ENCODE data around the gene DPH1.

GRCh38 chr17:2024572-2025219, 5.3 kb upstream of the DPH1 start:
- no peak for TF ChIP-seq CTCF (IDR thresholded peaks at IDR 0.05)
- TF ChIP-seq POLR2A (IDR thresholded peaks at IDR 0.05) = no peak

Data from Peyer's patch (tissue), 4 donors.